Astrocyte of the spinal cord (primary cell): Measurements from ENCODE around the gene RIPOR3.
"Not testable (repeated sequence)": the region's sequence is repeated elsewhere in the genome, so short reads cannot be mapped to it uniquely, and the experiment has no call there.

Experiments
- DNase-seq: peaks from one replicate; pipeline ENCODE4 v3.0.0; 2011; ENCODE audit warnings: low read depth, low spot score
- H3K4me3 ChIP-seq: 2 replicates; pipeline ENCODE4 v1.5.1; 2011; ENCODE audit warnings: low read depth, mild to moderate bottlenecking, low read length, moderate library complexity
- CTCF ChIP-seq: IDR thresholded peaks from 2 replicates; pipeline ENCODE4 v1.5.1; 2012; ENCODE audit warnings: low read depth, mild to moderate bottlenecking, low read length, inconsistent platforms
- in situ Hi-C: cut with HindIII; loops from 2 replicates; pipeline ENCODE4 v1.10.0; 2017; ENCODE audit warnings: low sequenced_read_pairs

The RIPOR3 gene

GRCh38 chr20:50673146-50673465 lies 18.2 kb downstream of the RIPOR3 start:
- no peak overlapping the region for H3K4me3 ChIP-seq
- in situ Hi-C loops = no loop called here
- TF ChIP-seq CTCF = no peak
- DNase-seq = no peak

- no peak for DNase-seq
- TF ChIP-seq CTCF = no peak
- in situ Hi-C loops = no loop called here
- no peak overlapping the region for H3K4me3 ChIP-seq
Observed at GRCh38 chr20:50672400-50673145, 18.8 kb downstream of the RIPOR3 start.

GRCh38 chr20:50671626-50672025 lies 19.7 kb downstream of the RIPOR3 start:
- no peak overlapping the region for H3K4me3 ChIP-seq
- no peak for TF ChIP-seq CTCF
- DNase-seq = no peak
- in situ Hi-C loops = no loop called here

GRCh38 chr20:50671010-50671409 lies 20.3 kb downstream of the RIPOR3 start:
- H3K4me3 ChIP-seq, in situ Hi-C loops, DNase-seq: not testable (repeated sequence)

- no peak for TF ChIP-seq CTCF
- H3K4me3 ChIP-seq = no peak overlapping the region
- in situ Hi-C loops = no loop called here
- no peak for DNase-seq
Observed at GRCh38 chr20:50670126-50670862, 21.0 kb downstream of the RIPOR3 start.

- no peak overlapping the region for H3K4me3 ChIP-seq
- DNase-seq = no peak
- in situ Hi-C loops = no loop called here
- no peak for TF ChIP-seq CTCF
Observed at GRCh38 chr20:50668798-50669197, 22.5 kb downstream of the RIPOR3 start.

GRCh38 chr20:50668326-50668725 lies 23.0 kb downstream of the RIPOR3 start:
- no peak for DNase-seq
- no peak overlapping the region for H3K4me3 ChIP-seq
- no peak for TF ChIP-seq CTCF
- in situ Hi-C loops = no loop called here
